OCI-LY7 (cell line): ENCODE measurements around the gene S100A1. TPM values are rescaled to one million over a fixed set of nuclear protein-coding genes. Genes with fewer than 3 reads are reported as not detected.

Experiments
- BruUV-seq: library from RNA; stranded (reverse); fragments of 400-500 nt; replicated peaks from 2 replicates; lab custom pipeline; 2021; lab: Mats Ljungman, UMichigan
- CTCF ChIA-PET: fragments of 300-600 bp; sonication (Branson Sonifier 250); formaldehyde crosslinking; loops from one replicate; lab custom pipeline; 2022; ENCODE audit warnings: antibody characterized with exemption; ENCODE audit not compliant: unreplicated experiment; lab: Charles Lee
- POLR2A ChIA-PET: fragments of 300-600 bp; sonication (Branson Sonifier 250); formaldehyde crosslinking; loops from one replicate; lab custom pipeline; 2022; ENCODE audit warnings: antibody characterized with exemption; lab: Charles Lee
- DNase-seq: peaks from one replicate; pipeline ENCODE4 v3.0.0-alpha.2; 2015; ENCODE audit warnings: low spot score
- H2AFZ ChIP-seq: fragments of 200-600 bp; sonication (generic), shearing (Covaris generic); 2 replicates; pipeline ENCODE4 v1.6.1; 2014; ENCODE audit warnings: mild to moderate bottlenecking, antibody characterized with exemption, low read length, moderate library complexity
- H3K27ac ChIP-seq: fragments of 200-600 bp; sonication (generic); 2 replicates; pipeline ENCODE4 v1.5.1; 2014; ENCODE audit warnings: mixed run types, low read depth, mild to moderate bottlenecking, moderate library complexity, low read length, inconsistent platforms; ENCODE audit not compliant: poor library complexity, severe bottlenecking
- H3K36me3 ChIP-seq: fragments of 200-600 bp; sonication (generic); 2 replicates; pipeline ENCODE4 v1.6.1; 2014; ENCODE audit warnings: mild to moderate bottlenecking, antibody characterized with exemption, low read length, moderate library complexity, mixed read lengths; ENCODE audit not compliant: insufficient read depth
- H3K4me1 ChIP-seq: fragments of 200-600 bp; sonication (generic); 2 replicates; pipeline ENCODE4 v1.5.1; 2014; ENCODE audit warnings: mild to moderate bottlenecking, low read length; ENCODE audit not compliant: insufficient read depth, poor library complexity, severe bottlenecking
- H3K4me2 ChIP-seq: fragments of 200-600 bp; sonication (generic); 2 replicates; pipeline ENCODE4 v1.6.1; 2014; ENCODE audit warnings: mild to moderate bottlenecking, low read length
- H3K4me3 ChIP-seq: fragments of 200-600 bp; sonication (generic); 2 replicates; pipeline ENCODE4 v1.5.1; 2014; ENCODE audit warnings: mild to moderate bottlenecking, low read depth, low read length; ENCODE audit not compliant: poor library complexity, severe bottlenecking
- H3K79me2 ChIP-seq: fragments of 200-600 bp; sonication (generic); 2 replicates; pipeline ENCODE4 v1.6.1; 2016; ENCODE audit warnings: low read depth, mild to moderate bottlenecking, low read length, moderate library complexity, mixed read lengths; ENCODE audit not compliant: insufficient read depth
- H3K9me2 ChIP-seq: fragments of 200-600 bp; sonication (generic); 2 replicates; pipeline ENCODE4 v1.6.1; 2016; ENCODE audit warnings: mild to moderate bottlenecking, low read length, mixed read lengths; ENCODE audit not compliant: insufficient read depth
- H3K9me3 ChIP-seq: fragments of 200-600 bp; sonication (generic); 2 replicates; pipeline ENCODE4 v1.6.1; 2014; ENCODE audit warnings: mild to moderate bottlenecking, mixed run types, low read length, mixed read lengths
- H4K20me1 ChIP-seq: fragments of 200-600 bp; sonication (generic); 2 replicates; pipeline ENCODE4 v1.6.1; 2014; ENCODE audit warnings: mild to moderate bottlenecking, antibody characterized with exemption, low read length, moderate library complexity, mixed read lengths; ENCODE audit not compliant: insufficient read depth
- EZH2phosphoT487 ChIP-seq: fragments of 200-600 bp; sonication (generic); IDR thresholded peaks from 2 replicates; pipeline ENCODE4 v1.6.1; 2018; ENCODE audit warnings: low read depth, borderline replicate concordance, mild to moderate bottlenecking, mixed run types, antibody characterized with exemption, low read length, moderate library complexity, mixed read lengths
- intact Hi-C: fragments of 100-400 bp; cut with micrococcal nuclease; formaldehyde crosslinking; loops from one replicate; pipeline ENCODE4 v1.10.0; 2022; ENCODE audit not compliant: unreplicated experiment
- total RNA-seq, 2 experiments: library from RNA; depleted of rRNA in 1 of 2; stranded (reverse); fragments of >200 nt in 1 of 2; shearing (Covaris generic) in 1 of 2; gene quantifications; 2 replicates each; pipeline ENCODE4 v1.2.3, GENCODE V29; 2014 to 2022
- TF ChIP-seq, protein P1 (sequence below): fragments of 200-600 bp; sonication (generic); conservative IDR thresholded peaks from 2 replicates; pipeline ENCODE4 v1.5.1; 2014; ENCODE audit warnings: mild to moderate bottlenecking, antibody characterized with exemption, low read length, moderate library complexity, mixed read lengths

The S100A1 gene
- total RNA-seq, 2 experiments from 2014 or later: not detected

GRCh38 chr1:153614189-153614900 lies 13.9 kb upstream of the S100A1 start:
- Histone ChIP-seq H3K27ac (no peak overlapping the region), H4K20me1 (no peaks in the 10 kb centered on the region), H2AFZ (no peak overlapping the region), H3K79me2 (no peaks in the 10 kb centered on the region), H3K4me2 (no peak overlapping the region), H3K9me3 (no peaks in the 10 kb centered on the region), H3K36me3 (no peaks in the 10 kb centered on the region), H3K4me3 (no peak overlapping the region), H3K9me2 (no peaks in the 10 kb centered on the region), H3K4me1 (peaks cover 5% of the 10 kb centered on the region)
- intact Hi-C loops: no loop called here
- no peak for TF ChIP-seq EZH2phosphoT487
- TF ChIP-seq, protein P1, sequence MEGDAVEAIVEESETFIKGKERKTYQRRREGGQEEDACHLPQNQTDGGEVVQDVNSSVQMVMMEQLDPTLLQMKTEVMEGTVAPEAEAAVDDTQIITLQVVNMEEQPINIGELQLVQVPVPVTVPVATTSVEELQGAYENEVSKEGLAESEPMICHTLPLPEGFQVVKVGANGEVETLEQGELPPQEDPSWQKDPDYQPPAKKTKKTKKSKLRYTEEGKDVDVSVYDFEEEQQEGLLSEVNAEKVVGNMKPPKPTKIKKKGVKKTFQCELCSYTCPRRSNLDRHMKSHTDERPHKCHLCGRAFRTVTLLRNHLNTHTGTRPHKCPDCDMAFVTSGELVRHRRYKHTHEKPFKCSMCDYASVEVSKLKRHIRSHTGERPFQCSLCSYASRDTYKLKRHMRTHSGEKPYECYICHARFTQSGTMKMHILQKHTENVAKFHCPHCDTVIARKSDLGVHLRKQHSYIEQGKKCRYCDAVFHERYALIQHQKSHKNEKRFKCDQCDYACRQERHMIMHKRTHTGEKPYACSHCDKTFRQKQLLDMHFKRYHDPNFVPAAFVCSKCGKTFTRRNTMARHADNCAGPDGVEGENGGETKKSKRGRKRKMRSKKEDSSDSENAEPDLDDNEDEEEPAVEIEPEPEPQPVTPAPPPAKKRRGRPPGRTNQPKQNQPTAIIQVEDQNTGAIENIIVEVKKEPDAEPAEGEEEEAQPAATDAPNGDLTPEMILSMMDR: no peak
- no TSS peak for BruUV-seq
- ChIA-PET POLR2A (interaction anchor here (0.6 to 1.4 kb wide), 2 partner anchors 18 to 21 kb away, joined by 4 to 5 read pairs; no protein-coding TSS in a partner anchor), CTCF (interaction anchor here (0.5 kb wide), 1 partner anchor 75 kb away, joined by 3 read pairs; no protein-coding TSS in a partner anchor)
- DNase-seq: no peak

GRCh38 chr1:153614906-153615305 lies 13.3 kb upstream of the S100A1 start:
- Histone ChIP-seq H2AFZ (no peak overlapping the region), H3K4me2 (no peak overlapping the region), H4K20me1 (no peaks in the 10 kb centered on the region), H3K9me2 (no peaks in the 10 kb centered on the region), H3K79me2 (no peaks in the 10 kb centered on the region), H3K4me1 (peaks cover 5% of the 10 kb centered on the region), H3K9me3 (no peaks in the 10 kb centered on the region), H3K27ac (no peak overlapping the region), H3K36me3 (peaks cover 5% of the 10 kb centered on the region; the same call in 1 of the 2 replicates), H3K4me3 (no peak overlapping the region)
- no TSS peak for BruUV-seq
- intact Hi-C loops: no loop called here
- POLR2A ChIA-PET: interaction anchor here (0.6 to 1.4 kb wide), 2 partner anchors 20 to 118 kb away, joined by 3 to 5 read pairs; no protein-coding TSS in a partner anchor
- DNase-seq: no peak
- CTCF ChIA-PET: interaction anchor here (0.5 kb wide), 1 partner anchor 74 kb away, joined by 3 read pairs; no protein-coding TSS in a partner anchor
- TF ChIP-seq, protein P1: no peak
- TF ChIP-seq EZH2phosphoT487: no peak

GRCh38 chr1:153615406-153615805 lies 12.8 kb upstream of the S100A1 start:
- no peak for DNase-seq
- Histone ChIP-seq H2AFZ (no peak overlapping the region), H3K36me3 (peaks cover 5% of the 10 kb centered on the region; the same call in 1 of the 2 replicates), H3K4me1 (peaks cover 5% of the 10 kb centered on the region), H3K79me2 (no peaks in the 10 kb centered on the region), H3K9me2 (no peaks in the 10 kb centered on the region), H4K20me1 (no peaks in the 10 kb centered on the region), H3K9me3 (no peaks in the 10 kb centered on the region), H3K27ac (no peak overlapping the region), H3K4me3 (no peak overlapping the region), H3K4me2 (no peak overlapping the region)
- no TSS peak for BruUV-seq
- ChIA-PET POLR2A (interaction anchor here (0.6 to 1.4 kb wide), 2 partner anchors 19 to 118 kb away, joined by 3 to 5 read pairs; no protein-coding TSS in a partner anchor), CTCF (interaction anchor here (0.6 kb wide), 1 partner anchor 28 kb away, joined by 3 read pairs; no protein-coding TSS in a partner anchor)
- intact Hi-C loops: no loop called here
- TF ChIP-seq, protein P1: no peak
- TF ChIP-seq EZH2phosphoT487: no peak
